K562 (cell line): Measurements from ENCODE around the gene GAL3ST1. TPM values are rescaled to one million over a fixed set of nuclear protein-coding genes. Genes with fewer than 3 reads are reported as not detected.

Source experiments
- AFF1 ChIP-seq, 2 experiments: fragments of 450-650 bp; IDR thresholded peaks; 2 replicates each; pipeline ENCODE4 v1.6.1; 2018; ENCODE audit warnings: mild to moderate bottlenecking in 2 of 2, low read depth in 1 of 2; ENCODE audit not compliant: partially characterized antibody in 2 of 2
- BCOR ChIP-seq: fragments of 450-650 bp; IDR thresholded peaks from 2 replicates; pipeline ENCODE4 v1.6.1; 2016
- BRF2 ChIP-seq: IDR thresholded peaks from 3 replicates; pipeline ENCODE4 v1.6.1; 2011; ENCODE audit warnings: borderline replicate concordance, mild to moderate bottlenecking; ENCODE audit not compliant: insufficient read length, insufficient read depth
- CHD1 ChIP-seq: fragments of 200-600 bp; sonication (generic); IDR thresholded peaks from one replicate; pipeline ENCODE4 v1.6.1; 2012; ENCODE audit warnings: mild to moderate bottlenecking, moderate library complexity, low read length, inconsistent platforms
- CXXC5 ChIP-seq: fragments of 250-450 bp; sonication (Bioruptor Pico); IDR thresholded peaks from 2 replicates; pipeline ENCODE4 v1.8.0; 2022; ENCODE audit warnings: inconsistent platforms, mild to moderate bottlenecking, moderate library complexity
- E2F8 ChIP-seq: fragments of 450-650 bp; IDR thresholded peaks from 2 replicates; pipeline ENCODE4 v1.7.1; 2018; ENCODE audit warnings: mild to moderate bottlenecking, low read depth; ENCODE audit not compliant: partially characterized antibody
- HDAC2 ChIP-seq: fragments of 450-650 bp; IDR thresholded peaks from 2 replicates; pipeline ENCODE4 v1.6.1; 2016; ENCODE audit warnings: mild to moderate bottlenecking
- HDGF ChIP-seq: fragments of 450-650 bp; IDR thresholded peaks from 2 replicates; pipeline ENCODE4 v1.6.1; 2016
- MEIS2 ChIP-seq: fragments of 450-650 bp; IDR thresholded peaks from 2 replicates; pipeline ENCODE4 v1.6.1; 2014; ENCODE audit warnings: mild to moderate bottlenecking; ENCODE audit not compliant: partially characterized antibody
- MTF1 ChIP-seq: fragments of 250-450 bp; sonication (Bioruptor Pico); IDR thresholded peaks from 2 replicates; pipeline ENCODE4 v1.9.0; 2021; ENCODE audit warnings: moderate library complexity, mild to moderate bottlenecking, inconsistent platforms, borderline replicate concordance
- PATZ1 ChIP-seq: fragments of 250-450 bp; sonication (Bioruptor Pico); IDR thresholded peaks from 2 replicates; pipeline ENCODE4 v1.5.0; 2020; ENCODE audit warnings: mild to moderate bottlenecking, borderline replicate concordance
- SMAD4 ChIP-seq: fragments of 250-450 bp; sonication (Bioruptor Pico); conservative IDR thresholded peaks from 2 replicates; pipeline ENCODE4 v1.8.0; 2021; ENCODE audit warnings: inconsistent platforms, mild to moderate bottlenecking, moderate library complexity
- TEAD2 ChIP-seq: fragments of 450-650 bp; IDR thresholded peaks from 2 replicates; pipeline ENCODE4 v1.6.1; 2016; ENCODE audit warnings: missing genetic modification characterization, control low read depth, missing compliant biosample characterization
- ZFP91 ChIP-seq: sonication (generic); formaldehyde crosslinking; IDR thresholded peaks from 2 replicates; pipeline ENCODE4 v1.8.0; 2022; ENCODE audit warnings: mild to moderate bottlenecking, missing genetic modification reagents
- ZNF23 ChIP-seq: fragments of 250-450 bp; sonication (Bioruptor Pico); IDR thresholded peaks from 2 replicates; pipeline ENCODE4 v1.4.0; 2020; ENCODE audit warnings: mild to moderate bottlenecking
- polyA plus RNA-seq, 8 experiments: library from polyadenylated mRNA; depleted of rRNA in 4 of 8; stranded (reverse) in 5 of 8; unstranded in 3 of 8; fragments of >200 nt; fragmentation: Nextera tagmentation in 2 of 8; fragmentation: Illumina TruSeq in 1 of 8; extraction: Ambion mirVana in 2 of 8; extraction: Trizol in 1 of 8; gene quantifications; 2 replicates each; pipeline versions ENCODE4 v1.2.1 to v1.2.3, GENCODE V29; 2011 to 2014; ENCODE audit warnings: inconsistent platforms in 1 of 8, missing spikeins in 1 of 8
- total RNA-seq, 7 experiments: library from RNA; depleted of rRNA in 6 of 7; stranded (reverse); fragments of >200 nt in 6 of 7; fragmentation: Illumina TruSeq in 2 of 7; extraction: Trizol in 2 of 7; gene quantifications; 2 replicates each; pipeline versions ENCODE4 v1.2.1 to v1.2.3, GENCODE V29; 2011 to 2021; ENCODE audit warnings: low replicate concordance in 1 of 7

GAL3ST1 gene
- total and polyA plus RNA-seq, 9 of the 15 experiments (the other 6 are each of a cell fraction or from before 2014, with no cell fraction given) = 0.03 to 1.9 (median 0.33) TPM; not detected in 1

GRCh38 chr22:30605449-30606110 lies 31.1 kb upstream of the GAL3ST1 start (continued):
- TF ChIP-seq AFF1 (IDR thresholded peaks at IDR 0.05; ENCODE audit: low read depth in 1 of 2, partially characterized antibody in 2 of 2) (no peak), CHD1 (no peak), BRF2 (no peak), E2F8 (no peak), HDAC2 (peak; percentile 68), MTF1 (CRISPR knock-in tag) (no peak), TEAD2 (tag) (no peak), SMAD4 (CRISPR knock-in tag) (no peak; the same call in 1 of the 2 replicates), HDGF (no peak), PATZ1 (CRISPR knock-in tag) (no peak), ZFP91 (CRISPR knock-in tag) (no peak), MEIS2 (peak; percentile 47), ZNF23 (CRISPR knock-in tag) (no peak), CXXC5 (CRISPR knock-in tag) (0 out of 2 replicates have a peak, but pooled peaks have one; percentile 25), BCOR (peak; percentile 90)
